Choroid plexus epithelial cell (primary cell): ENCODE measurements around the gene CIAO2B.

Experiments
- DNase-seq: peaks from one replicate; pipeline ENCODE4 v3.0.0-alpha.2; 2010; ENCODE audit warnings: low read depth
- H3K4me3 ChIP-seq: 2 replicates; pipeline ENCODE4 v1.5.1; 2011; ENCODE audit warnings: low read depth, mild to moderate bottlenecking, control low read depth, low read length, moderate library complexity
- CTCF ChIP-seq: conservative IDR thresholded peaks from 2 replicates; pipeline ENCODE4 v1.5.1; 2011; ENCODE audit warnings: low read depth, mild to moderate bottlenecking, control low read depth, inconsistent platforms, low read length, moderate library complexity

Gene CIAO2B

GRCh38 chr16:66928702-66929388, 5.4 kb downstream of the CIAO2B start:
- peak; percentile 51 for DNase-seq

DNA sequence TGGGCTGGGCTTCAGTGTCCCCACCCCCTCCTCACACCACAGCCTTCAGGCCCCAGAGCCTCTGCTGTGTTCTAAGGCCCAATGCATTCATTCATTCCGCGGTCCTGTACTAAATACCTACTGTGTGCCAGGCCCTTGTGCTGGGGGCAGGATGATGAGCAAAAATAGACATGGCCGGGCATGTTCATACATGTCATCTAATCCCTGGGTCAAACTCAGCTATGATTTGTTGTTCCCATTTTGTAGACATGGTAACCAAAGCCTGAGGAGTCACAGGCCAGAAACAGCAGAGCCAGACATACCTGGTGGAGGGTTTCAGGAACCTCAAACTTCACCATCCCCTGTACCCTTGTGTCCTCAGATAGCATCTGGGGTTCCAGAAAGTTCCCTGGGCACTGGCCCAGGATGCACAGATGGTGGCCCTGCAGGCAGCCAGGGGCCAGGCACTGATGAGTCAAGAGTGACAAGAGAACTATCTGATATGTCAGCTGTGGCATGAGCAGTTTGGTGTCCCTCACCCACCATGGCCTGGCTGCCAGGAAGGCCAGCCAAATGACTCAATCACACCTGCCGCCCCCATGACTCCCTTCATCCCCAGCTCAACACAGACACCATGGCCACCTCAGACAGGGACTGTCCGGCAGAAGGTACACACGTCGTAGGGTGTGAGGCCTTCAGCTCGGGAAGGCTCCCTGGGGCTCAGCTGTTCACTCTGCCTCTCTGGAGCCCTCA, 6.1 kb downstream of the CIAO2B start:
- H3K4me3 ChIP-seq = no peak overlapping the region
- DNase-seq = no peak

More at GRCh38 chr16:66928702-66929388, 5.4 kb downstream of the CIAO2B start:
- peak; percentile 70 for TF ChIP-seq CTCF
- H3K4me3 ChIP-seq = no peak overlapping the region

DNA sequence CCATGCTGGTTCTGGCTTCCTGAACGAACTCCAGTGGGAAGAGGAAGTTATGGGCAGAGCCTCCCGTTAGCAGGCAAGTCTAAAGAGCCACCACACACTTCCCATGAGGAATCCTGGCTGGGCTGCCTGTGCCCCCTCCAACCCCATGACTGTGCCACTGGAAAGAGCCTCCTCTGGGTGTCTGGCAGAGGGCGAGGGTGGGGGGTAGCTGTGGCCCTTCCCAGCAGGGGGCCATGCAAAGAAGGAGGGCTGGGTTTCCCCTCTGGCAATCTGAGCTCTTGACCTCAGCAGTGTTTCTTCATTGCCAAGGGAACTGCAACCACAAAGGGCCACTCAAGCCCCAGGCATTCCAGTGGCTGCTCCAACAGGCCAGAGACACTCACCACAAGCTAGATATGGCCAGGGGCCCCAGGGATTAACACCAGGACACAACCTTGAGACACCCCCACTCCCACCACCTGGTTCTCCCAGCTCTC, 7.2 kb downstream of the CIAO2B start:
- H3K4me3 ChIP-seq = no peak overlapping the region
- no peak for TF ChIP-seq CTCF
- peak; percentile 92 for DNase-seq

More for the DNA sequence above, 6.1 kb downstream of the CIAO2B start:
- no peak for TF ChIP-seq CTCF

DNA sequence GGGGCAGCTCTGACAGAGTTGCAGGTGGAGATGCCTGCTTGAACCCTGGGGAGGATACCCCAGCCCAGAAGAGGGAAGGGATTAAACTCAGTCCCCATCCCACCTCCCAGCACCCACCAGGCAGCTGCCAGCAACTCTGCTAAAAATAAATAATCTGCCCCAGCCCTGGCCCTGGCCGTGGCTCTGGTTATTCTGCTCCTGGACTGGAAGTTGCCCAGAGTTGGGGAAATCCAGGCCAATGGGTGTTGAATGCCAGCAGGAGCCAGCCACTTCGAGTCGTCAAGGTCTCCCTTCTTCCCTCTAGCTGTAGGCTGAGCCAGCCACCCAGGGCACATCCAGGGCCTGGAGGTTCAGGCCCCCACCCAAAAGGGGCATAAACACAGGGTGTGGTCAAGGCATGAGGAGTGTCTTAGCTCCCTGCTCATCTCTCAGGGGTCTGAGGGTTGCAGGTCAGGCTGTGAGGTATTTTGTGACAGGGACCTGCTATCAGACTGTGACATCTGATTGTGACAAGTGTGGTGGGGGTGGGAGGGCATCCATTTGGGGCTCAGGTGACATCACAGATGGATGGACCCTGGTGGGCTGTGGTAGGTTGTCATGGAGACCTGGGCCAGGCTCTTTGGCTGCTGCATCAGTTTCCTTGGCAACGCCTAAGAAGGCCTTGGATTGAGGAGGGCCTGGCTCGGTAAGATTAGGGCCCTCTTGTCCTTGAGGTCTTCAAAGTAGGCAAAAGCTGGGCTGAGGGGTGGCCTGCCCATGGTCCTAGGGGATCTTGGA, 7.8 kb downstream of the CIAO2B start:
- H3K4me3 ChIP-seq = no peak overlapping the region
- no peak for TF ChIP-seq CTCF
- no peak for DNase-seq

GRCh38 chr16:66925322-66925840, 8.8 kb downstream of the CIAO2B start, which contains the start of gene RRAD:
TSS of gene RRAD (minus strand) at chr16:66925535. CDS start at chr16:66925179, 356 bp downstream.
- peak; percentile 46 for DNase-seq
- no peak for TF ChIP-seq CTCF
- H3K4me3 ChIP-seq = peak within 1 kb of the TSS; percentile 48

DNA sequence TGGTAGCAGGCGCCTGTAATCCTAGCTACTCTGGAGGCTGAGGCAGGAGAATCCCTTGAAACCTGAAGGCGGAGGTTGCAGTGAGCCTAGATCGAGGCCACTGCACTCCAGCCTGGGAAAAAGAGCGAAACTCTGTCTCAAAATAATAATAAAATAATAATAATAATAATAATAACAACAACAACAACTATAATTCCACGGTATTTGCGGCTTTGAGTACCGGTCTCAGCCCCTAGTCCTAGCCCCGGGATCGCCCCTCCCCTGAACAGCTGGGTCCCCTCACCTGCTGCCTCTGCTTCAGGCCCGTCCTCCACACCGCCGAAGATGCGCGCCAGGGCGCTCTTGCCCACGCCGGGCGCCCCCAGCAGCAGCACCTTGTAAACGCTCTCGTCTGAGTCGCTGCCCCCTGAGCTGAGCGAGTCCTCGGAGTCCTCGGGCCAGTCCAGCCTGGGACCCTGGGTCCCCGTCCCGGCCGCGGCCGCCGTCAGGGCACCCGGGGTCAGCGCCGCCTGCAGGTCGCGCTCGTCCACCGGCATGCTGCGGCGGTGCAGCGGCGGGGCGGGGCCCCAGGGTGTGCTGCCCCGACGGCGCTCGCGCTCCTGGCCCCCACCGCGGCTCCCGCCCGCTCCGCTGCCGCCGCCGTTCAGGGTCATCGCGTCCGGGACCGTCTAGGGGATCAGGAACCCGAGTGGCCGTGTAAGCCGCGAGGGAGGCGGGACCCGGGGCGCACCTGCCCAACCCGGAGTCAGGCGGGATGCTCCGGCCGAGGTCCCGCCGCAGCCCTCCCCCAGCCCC, 9.5 kb downstream of the CIAO2B start:
- H3K4me3 ChIP-seq = peak overlapping the region; percentile 48
- DNase-seq = no peak
- TF ChIP-seq CTCF = no peak
